ENCODE measurements around the gene BACH2. TPM values are rescaled to one million over a fixed set of nuclear protein-coding genes. Genes with fewer than 3 reads are reported as not detected.

BACH2 gene
- total and polyA plus RNA-seq, 2 experiments from 2014 or later, result 1.6 to 5.7 TPM

GRCh38 chr6:90113389-90113788 is 183.3 kb downstream of the BACH2 start (continued):
- TF ChIP-seq REST (IDR thresholded peaks at IDR 0.05; ENCODE audit: unreplicated experiment) (no peak), STAT1 (IDR thresholded peaks at IDR 0.05; ENCODE audit: unreplicated experiment) (no peak)

- H3K4me3 ChIP-seq, result no peak overlapping the region
- DNase-seq (ENCODE audit: low spot score) (no peak), ATAC-seq (peak; percentile 60)
- no peak overlapping the region for H2AFZ ChIP-seq
- H3K36me3 ChIP-seq (ENCODE audit: insufficient read depth), result no peaks in the 10 kb centered on the region
- H3K27ac Mint-ChIP-seq, result no peak overlapping the region
- H3F3A ChIP-seq (replicated peaks; ENCODE audit: low read depth), result no peaks in the 10 kb centered on the region
- no peaks in the 10 kb centered on the region for H3K27me3 ChIP-seq (ENCODE audit: insufficient read depth)
- H3K9me2 ChIP-seq (ENCODE audit: insufficient read depth), result peaks cover 3% of the 10 kb centered on the region; the same call in 1 of the 2 replicates
- peaks cover 1% of the 10 kb centered on the region for H3K27me3 Mint-ChIP-seq (ENCODE audit: insufficient read depth, low read depth, poor library complexity)
- H3K36me3 Mint-ChIP-seq (ENCODE audit: low read depth), result peaks cover 5% of the 10 kb centered on the region; the same call in 1 of the 3 replicates
- H3K4me1 ChIP-seq (ENCODE audit: insufficient read depth), result no peaks in the 10 kb centered on the region
- no peak overlapping the region for H3K4me3 Mint-ChIP-seq
- no peak overlapping the region for H3K27ac ChIP-seq (ENCODE audit: low read depth)
- no peak overlapping the region for H3K4me2 ChIP-seq
- H3K9me3 Mint-ChIP-seq, result peaks cover 14% of the 10 kb centered on the region
- H4K20me1 ChIP-seq (replicated peaks; ENCODE audit: insufficient read depth), result no peaks in the 10 kb centered on the region
- H3K4me1 Mint-ChIP-seq, result peaks cover 5% of the 10 kb centered on the region
- no peaks in the 10 kb centered on the region for H3K79me2 ChIP-seq (replicated peaks; ENCODE audit: insufficient read depth)
- TF ChIP-seq POLR2AphosphoS5 (IDR thresholded peaks at IDR 0.05; ENCODE audit: low read depth), result no peak
- TF ChIP-seq EZH2 (IDR thresholded peaks at IDR 0.05; ENCODE audit: low read depth, unreplicated experiment), result no peak
- TF ChIP-seq ZNF331 (CRISPR knock-in tag; IDR thresholded peaks at IDR 0.05; ENCODE audit: low read depth), result no peak
- TF ChIP-seq CTCF (conservative IDR thresholded peaks at IDR 0.05; ENCODE audit: low read depth in 2 of 2), result no peak
- TF ChIP-seq ZNF462 (CRISPR knock-in tag; IDR thresholded peaks at IDR 0.05), result no peak
- no peak for TF ChIP-seq ETS1 (IDR thresholded peaks at IDR 0.05)
- no peak for TF ChIP-seq EZH2phosphoT487 (IDR thresholded peaks at IDR 0.05; ENCODE audit: unreplicated experiment)
- TF ChIP-seq ZNF114 (CRISPR knock-in tag; IDR thresholded peaks at IDR 0.05), result no peak
- no peak for TF ChIP-seq NANOG (IDR thresholded peaks at IDR 0.05; ENCODE audit: borderline replicate concordance)
Observed at GRCh38 chr6:90111387-90111786, 185.3 kb downstream of the BACH2 start.

Measured in GM23338 (cell line).